Fibroblast of skin of left biceps (primary cell): ENCODE measurements around the gene ASTN2.

ENCODE experiments used
- DNase-seq, 2 experiments: peaks; one replicate each; pipeline ENCODE4 v3.0.0-alpha.2; 2013; ENCODE audit warnings: low read depth in 2 of 2

The ASTN2 gene, protein sequence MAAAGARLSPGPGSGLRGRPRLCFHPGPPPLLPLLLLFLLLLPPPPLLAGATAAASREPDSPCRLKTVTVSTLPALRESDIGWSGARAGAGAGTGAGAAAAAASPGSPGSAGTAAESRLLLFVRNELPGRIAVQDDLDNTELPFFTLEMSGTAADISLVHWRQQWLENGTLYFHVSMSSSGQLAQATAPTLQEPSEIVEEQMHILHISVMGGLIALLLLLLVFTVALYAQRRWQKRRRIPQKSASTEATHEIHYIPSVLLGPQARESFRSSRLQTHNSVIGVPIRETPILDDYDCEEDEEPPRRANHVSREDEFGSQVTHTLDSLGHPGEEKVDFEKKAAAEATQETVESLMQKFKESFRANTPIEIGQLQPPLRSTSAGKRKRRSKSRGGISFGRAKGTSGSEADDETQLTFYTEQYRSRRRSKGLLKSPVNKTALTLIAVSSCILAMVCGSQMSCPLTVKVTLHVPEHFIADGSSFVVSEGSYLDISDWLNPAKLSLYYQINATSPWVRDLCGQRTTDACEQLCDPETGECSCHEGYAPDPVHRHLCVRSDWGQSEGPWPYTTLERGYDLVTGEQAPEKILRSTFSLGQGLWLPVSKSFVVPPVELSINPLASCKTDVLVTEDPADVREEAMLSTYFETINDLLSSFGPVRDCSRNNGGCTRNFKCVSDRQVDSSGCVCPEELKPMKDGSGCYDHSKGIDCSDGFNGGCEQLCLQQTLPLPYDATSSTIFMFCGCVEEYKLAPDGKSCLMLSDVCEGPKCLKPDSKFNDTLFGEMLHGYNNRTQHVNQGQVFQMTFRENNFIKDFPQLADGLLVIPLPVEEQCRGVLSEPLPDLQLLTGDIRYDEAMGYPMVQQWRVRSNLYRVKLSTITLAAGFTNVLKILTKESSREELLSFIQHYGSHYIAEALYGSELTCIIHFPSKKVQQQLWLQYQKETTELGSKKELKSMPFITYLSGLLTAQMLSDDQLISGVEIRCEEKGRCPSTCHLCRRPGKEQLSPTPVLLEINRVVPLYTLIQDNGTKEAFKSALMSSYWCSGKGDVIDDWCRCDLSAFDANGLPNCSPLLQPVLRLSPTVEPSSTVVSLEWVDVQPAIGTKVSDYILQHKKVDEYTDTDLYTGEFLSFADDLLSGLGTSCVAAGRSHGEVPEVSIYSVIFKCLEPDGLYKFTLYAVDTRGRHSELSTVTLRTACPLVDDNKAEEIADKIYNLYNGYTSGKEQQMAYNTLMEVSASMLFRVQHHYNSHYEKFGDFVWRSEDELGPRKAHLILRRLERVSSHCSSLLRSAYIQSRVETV (N-terminal part only)

DNA sequence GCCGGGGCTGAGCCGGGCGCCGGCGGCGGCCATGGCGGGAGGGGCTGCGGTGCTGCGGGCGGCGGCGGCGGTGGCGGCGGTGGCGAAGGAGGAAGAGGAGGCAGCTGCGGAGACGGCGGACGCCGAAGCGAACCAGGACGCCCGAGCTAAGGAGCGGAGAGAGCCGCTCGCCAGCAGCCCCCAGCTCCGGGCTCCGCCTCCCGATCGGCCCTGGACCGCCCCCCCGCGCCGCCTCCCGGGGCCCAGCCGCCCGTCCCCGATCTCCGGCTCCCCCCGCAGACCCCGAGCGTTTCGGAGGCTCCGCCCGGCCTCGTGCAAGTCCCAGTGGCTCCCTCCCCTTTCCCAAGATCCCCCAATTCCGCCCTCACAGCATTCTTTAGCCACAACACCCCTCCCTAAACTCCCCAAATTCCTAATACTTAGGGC is at the start of gene ASTN2:
Gene ASTN2, minus strand, starts transcription at position 152 of the 426 bp plus-strand sequence. Its CDS starts 119 bp downstream, at position 33.
- no peak for DNase-seq

- no peak for DNase-seq
Measured at GRCh38 chr9:117462861-117463260, 48.0 kb upstream of the ASTN2 start.

DNA sequence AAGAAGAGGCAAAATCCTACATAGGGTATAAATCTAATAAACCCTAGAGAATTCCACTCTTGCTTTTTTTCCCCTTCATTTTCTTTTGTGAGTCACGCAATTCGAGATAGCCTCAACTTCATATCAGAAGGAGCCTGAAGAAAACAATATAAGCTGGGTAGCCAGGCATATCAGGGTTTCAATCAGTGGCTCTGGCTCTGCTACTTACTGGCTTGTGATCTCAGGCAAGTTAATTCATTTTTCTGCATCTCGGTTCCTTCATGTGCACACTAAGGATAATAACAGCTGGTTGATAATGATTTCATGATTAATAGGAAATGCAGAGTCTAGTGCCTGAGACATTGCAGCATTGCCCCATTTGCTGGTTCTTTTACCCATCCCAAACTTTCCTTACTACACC is 46.5 kb upstream of the ASTN2 start:
- no peak for DNase-seq

GRCh38 chr9:117460743-117461142 is 45.9 kb upstream of the ASTN2 start:
- DNase-seq: no peak

DNA sequence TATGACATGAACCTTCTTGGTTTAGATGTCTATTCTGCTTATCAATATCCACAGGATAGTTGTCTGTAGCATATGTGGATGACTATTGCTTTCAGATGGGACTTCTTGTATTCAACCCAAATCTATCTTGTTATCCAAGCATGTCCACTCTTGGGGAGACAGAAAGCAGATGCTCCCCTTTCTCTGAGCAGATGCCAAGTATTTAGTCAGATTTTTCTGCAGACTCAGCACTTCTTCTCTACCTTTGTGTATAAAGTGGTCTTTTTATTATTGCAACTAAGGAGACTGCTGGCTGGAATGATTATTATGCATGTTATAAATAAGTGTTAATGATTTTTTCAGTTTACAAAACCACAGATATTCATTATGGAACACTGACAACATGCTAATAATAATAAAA is 45.1 kb upstream of the ASTN2 start:
- DNase-seq: no peak

DNA sequence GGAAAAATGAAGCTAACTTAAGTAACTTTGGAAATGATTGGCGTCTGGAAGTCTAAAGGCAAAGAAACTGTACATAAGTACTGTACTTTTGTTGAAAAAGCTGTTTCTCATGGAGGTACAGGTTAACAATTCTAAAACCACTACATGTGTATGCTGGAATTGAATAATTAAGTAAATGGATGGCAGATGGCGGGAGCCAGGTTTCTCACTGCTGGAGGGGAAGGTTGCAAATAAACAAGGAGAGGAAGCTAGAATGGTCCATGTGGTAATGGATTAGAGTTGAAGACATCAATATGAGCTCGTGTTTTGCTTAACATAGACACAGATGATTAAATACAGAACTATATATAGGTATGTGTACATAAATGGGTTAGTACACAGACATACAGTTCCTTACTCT is 43.2 kb upstream of the ASTN2 start:
- no peak for DNase-seq

GRCh38 chr9:117454711-117455110 is 39.9 kb upstream of the ASTN2 start:
- no peak for DNase-seq

GRCh38 chr9:117453737-117454136 is 38.9 kb upstream of the ASTN2 start:
- no peak for DNase-seq

- no peak for DNase-seq
Measured at GRCh38 chr9:117451311-117451710, 36.5 kb upstream of the ASTN2 start.

GRCh38 chr9:117448066-117448465 is 33.2 kb upstream of the ASTN2 start:
- DNase-seq: no peak

DNA sequence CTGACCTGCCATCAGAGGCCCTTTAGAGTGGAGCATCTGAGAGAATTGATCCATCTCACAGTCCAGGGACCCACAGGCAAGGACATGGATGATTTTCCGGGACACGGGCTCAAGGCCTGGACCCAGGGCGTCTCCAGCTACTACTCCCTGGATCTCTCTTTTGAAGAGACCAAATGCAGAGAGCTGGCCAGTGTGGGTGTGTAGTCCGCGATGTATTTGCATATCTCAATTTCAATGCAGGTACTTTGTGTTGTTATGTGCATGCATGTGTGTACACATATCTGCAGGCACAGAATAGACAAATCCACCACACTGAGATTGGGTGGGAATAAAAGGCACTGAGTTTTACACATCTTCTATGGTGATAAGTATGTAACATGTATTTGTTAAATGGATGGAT is 30.8 kb upstream of the ASTN2 start:
- no peak for DNase-seq

- no peak for DNase-seq
Measured at GRCh38 chr9:117444501-117444900, 29.6 kb upstream of the ASTN2 start.

DNA sequence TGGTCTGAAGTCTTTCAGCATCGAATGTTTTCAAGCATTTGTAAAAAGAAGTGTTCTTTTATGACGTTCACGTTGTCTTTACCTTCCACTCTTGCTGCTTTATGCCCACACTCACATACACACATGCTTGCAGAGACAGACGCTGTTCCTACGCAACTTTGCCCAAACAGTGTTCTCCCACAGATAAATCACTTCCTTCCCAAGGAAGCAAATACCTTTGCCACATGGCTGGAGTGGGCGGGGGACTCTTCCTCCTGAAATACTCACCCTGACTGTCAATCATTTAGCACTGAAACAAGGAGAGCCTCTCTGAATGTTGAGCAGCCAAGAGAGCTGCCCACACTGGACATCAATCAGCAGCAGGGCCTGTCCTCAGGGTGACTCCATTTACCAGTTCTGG is 22.4 kb upstream of the ASTN2 start:
- no peak for DNase-seq

DNA sequence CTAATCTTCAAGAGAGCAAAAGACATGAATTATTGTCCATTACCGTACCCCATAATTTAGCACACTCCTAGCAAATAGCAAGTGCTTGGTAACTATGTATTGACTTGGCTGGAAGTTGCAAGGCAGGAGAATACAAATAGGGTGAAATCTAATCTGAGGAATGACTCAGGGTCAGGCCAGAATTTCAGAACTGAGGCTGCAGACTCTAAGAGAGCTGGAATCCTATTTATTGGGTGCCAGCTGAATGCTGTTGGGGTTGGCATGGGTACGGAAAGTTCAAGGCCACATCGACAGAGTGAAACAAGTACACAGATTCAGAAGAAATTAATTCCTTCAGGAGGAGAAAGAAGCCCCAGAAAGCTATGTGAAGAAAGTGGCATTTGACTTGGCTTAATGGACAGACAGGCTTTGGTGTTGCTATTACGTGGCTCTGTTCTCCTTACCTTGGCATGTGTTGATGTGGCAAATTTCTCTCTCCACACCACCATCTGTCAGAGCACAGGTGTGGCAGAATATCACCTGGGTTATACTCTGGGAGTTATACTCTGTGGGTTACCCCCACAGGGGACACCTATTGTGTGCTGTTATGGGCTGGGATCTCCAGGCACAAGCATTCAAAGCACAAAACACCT is 20.9 kb upstream of the ASTN2 start:
- DNase-seq: no peak

- no peak for DNase-seq
Measured at GRCh38 chr9:117434566-117434965, 19.7 kb upstream of the ASTN2 start.

DNA sequence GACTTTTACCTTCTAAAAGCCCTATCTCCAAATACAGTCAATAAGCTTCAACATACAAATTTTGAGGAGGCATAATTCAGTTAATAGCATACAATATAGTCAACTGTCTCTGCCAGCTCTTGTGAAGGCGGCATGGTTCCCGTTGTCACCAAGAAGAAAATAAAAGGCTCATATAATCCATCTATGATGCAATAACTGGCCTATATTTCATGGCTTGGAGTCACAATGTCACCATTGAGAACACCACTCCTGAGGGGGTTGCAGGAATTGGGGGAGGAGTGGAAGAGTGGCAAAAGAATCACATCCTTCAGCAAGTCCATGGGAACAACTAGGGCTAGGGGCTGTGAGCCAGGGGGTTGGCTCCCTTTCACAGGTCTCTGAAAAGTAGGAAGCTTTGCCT is 16.0 kb upstream of the ASTN2 start:
- DNase-seq: no peak

DNA sequence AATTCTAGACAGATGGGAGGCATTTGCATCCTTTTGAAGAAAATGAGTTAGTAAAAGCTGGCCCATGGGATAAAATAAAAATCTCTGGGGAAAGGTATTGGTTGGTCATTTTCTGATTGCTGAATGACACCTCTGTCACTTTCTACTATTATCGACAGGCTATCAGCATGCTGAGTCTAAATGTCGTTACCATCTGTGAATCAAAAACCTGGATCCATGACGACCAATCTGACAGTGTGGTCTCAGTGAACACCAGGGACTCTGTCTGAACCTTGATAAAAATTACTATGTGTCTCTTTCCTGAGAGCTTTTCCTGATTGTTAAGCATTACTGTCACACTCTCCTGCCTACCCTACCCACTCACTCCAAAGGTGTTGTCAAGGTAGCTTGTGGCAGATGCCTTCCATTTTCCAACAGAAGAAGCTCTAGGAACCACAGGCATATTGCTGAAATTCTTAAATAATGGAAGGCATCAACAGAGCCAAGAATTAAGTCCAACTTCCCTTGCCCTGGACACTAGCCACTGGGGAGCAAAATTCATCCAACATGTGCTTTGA is 12.6 kb upstream of the ASTN2 start:
- no peak for DNase-seq

- no peak for DNase-seq
Measured at GRCh38 chr9:117425566-117425965, 10.7 kb upstream of the ASTN2 start.

DNA sequence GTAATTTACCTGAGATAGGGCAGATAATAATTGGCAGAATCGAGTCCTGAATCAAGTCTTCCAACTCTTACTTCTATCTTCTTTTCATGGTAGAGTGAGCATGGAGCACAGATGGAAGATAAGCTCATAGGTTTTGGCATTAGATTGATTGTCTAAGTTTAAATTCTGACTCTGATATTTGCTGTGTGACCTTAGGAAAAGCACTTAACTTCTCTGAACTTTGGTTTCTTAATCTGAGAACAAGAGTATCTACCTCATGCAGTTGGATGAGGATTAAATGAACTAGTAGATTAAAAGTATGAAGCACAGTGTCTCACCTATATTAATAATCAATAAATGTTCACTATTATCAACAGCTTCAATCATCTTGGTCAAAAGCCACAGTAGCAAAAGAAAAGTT is 9.4 kb upstream of the ASTN2 start:
- DNase-seq: no peak

DNA sequence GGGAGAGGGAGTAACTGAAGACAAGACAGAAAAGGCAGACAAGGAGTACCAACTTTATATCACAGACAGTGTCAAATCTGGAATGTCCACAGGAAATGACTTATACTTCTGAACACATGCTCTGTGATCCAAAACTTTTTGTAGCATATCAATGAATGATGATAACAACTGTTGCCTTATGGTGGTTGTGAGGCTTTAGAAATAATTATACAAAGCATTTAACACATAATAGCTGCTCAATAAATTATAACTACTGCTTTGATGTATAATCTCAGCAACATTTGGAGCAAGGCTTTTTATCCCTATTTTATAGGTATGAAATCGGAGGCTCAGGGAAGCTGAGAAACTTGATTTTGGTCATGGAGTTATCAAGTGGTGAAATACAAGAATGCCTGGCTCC is 3.3 kb upstream of the ASTN2 start:
- no peak for DNase-seq

GRCh38 chr9:117416856-117417255 is 2.0 kb upstream of the ASTN2 start:
- no peak for DNase-seq
